WTC11 (cell line): Measurements from ENCODE around the gene SLCO4A1.

Source experiments
- ATF1 ChIP-seq: sonication (generic); formaldehyde crosslinking; IDR thresholded peaks from 2 replicates; pipeline ENCODE4 v1.8.1; 2023; ENCODE audit warnings: mild to moderate bottlenecking, moderate library complexity, missing genetic modification reagents
- ESRRA ChIP-seq: sonication (generic); formaldehyde crosslinking; IDR thresholded peaks from 2 replicates; pipeline ENCODE4 v1.8.1; 2022; ENCODE audit warnings: mild to moderate bottlenecking, missing genetic modification reagents, borderline replicate concordance
- NFYB ChIP-seq: sonication (generic); formaldehyde crosslinking; conservative IDR thresholded peaks from 2 replicates; pipeline ENCODE4 v1.8.0; 2022; ENCODE audit warnings: low read depth, missing genetic modification reagents
- NR1H2 ChIP-seq: sonication (generic); formaldehyde crosslinking; IDR thresholded peaks from 2 replicates; pipeline ENCODE4 v1.9.0; 2021; ENCODE audit warnings: mild to moderate bottlenecking, moderate library complexity, missing genetic modification reagents
- NR2C2 ChIP-seq: sonication (generic); formaldehyde crosslinking; IDR thresholded peaks from 2 replicates; pipeline ENCODE4 v1.8.0; 2022; ENCODE audit warnings: mild to moderate bottlenecking, missing genetic modification reagents
- SP1 ChIP-seq: sonication (generic); formaldehyde crosslinking; conservative IDR thresholded peaks from 2 replicates; pipeline ENCODE4 v1.8.1; 2022; ENCODE audit warnings: missing genetic modification reagents
- ZNF317 ChIP-seq: sonication (generic); formaldehyde crosslinking; IDR thresholded peaks from 2 replicates; pipeline ENCODE4 v1.8.1; 2023; ENCODE audit warnings: low read depth, mild to moderate bottlenecking, moderate library complexity, missing genetic modification reagents, borderline replicate concordance
- TF ChIP-seq, protein P1 (sequence below): fragments of 200-600 bp; IDR thresholded peaks from 2 replicates; pipeline ENCODE4 v1.8.0; 2022; ENCODE audit warnings: antibody characterized with exemption
- TF ChIP-seq, protein P2 (sequence below): sonication (generic); formaldehyde crosslinking; IDR thresholded peaks from 2 replicates; pipeline ENCODE4 v1.8.0; 2022; ENCODE audit warnings: mild to moderate bottlenecking, missing genetic modification reagents
- TF ChIP-seq, protein P3 (sequence below): sonication (generic); formaldehyde crosslinking; IDR thresholded peaks from 2 replicates; pipeline ENCODE4 v1.8.0; 2022; ENCODE audit warnings: mild to moderate bottlenecking, missing genetic modification reagents
- TF ChIP-seq, protein P4 (sequence below): sonication (generic); formaldehyde crosslinking; IDR thresholded peaks from 2 replicates; pipeline ENCODE4 v1.8.1; 2022; ENCODE audit warnings: mild to moderate bottlenecking, moderate library complexity, missing genetic modification reagents

DNA sequence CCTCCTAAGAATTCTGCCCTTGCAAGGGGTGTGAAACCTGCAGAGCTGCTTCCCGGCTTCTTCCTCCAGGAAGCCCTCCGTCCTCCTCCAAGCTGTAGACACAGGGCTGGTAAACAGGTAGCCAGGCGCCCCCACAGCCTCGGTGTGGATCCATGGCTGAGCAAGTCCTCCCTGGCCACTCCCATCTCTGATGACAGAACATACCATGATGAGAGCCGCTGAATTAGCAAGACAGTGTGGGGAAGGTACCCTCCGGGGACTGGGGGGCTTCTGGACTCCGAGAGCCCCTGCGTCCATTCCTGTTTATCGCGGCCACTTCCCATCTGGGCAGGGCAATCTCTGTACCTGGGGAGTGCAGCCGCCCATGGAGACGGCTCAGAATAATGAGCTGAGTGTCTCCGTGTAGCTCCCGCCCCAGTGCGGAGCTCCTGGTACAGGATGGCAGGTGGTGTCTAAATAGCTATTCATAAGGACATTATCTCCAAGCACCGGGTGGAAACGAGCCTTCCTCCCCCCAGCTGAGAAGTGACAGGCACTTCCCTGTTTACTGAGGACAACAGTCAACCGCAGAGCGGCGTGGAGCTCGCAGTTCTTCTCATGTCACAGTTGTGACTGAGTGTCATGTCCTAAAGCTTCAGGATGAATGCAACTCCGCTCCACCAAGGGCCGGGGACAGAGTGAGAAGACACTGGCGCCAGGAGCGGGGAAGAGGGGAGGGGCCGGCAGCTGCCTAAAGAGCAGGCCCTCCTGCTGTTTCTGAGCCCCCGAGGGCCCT is 43.7 kb downstream of the SLCO4A1 start:
- TF ChIP-seq NR1H2 (CRISPR knock-in tag) (no peak), NFYB (no peak), ATF1 (CRISPR knock-in tag) (no peak), ZNF317 (CRISPR knock-in tag) (no peak), SP1 (no peak), ESRRA (CRISPR knock-in tag) (no peak), NR2C2 (CRISPR knock-in tag) (no peak)
- TF ChIP-seq, protein P1, sequence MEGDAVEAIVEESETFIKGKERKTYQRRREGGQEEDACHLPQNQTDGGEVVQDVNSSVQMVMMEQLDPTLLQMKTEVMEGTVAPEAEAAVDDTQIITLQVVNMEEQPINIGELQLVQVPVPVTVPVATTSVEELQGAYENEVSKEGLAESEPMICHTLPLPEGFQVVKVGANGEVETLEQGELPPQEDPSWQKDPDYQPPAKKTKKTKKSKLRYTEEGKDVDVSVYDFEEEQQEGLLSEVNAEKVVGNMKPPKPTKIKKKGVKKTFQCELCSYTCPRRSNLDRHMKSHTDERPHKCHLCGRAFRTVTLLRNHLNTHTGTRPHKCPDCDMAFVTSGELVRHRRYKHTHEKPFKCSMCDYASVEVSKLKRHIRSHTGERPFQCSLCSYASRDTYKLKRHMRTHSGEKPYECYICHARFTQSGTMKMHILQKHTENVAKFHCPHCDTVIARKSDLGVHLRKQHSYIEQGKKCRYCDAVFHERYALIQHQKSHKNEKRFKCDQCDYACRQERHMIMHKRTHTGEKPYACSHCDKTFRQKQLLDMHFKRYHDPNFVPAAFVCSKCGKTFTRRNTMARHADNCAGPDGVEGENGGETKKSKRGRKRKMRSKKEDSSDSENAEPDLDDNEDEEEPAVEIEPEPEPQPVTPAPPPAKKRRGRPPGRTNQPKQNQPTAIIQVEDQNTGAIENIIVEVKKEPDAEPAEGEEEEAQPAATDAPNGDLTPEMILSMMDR, result no peak
- TF ChIP-seq, protein P2, sequence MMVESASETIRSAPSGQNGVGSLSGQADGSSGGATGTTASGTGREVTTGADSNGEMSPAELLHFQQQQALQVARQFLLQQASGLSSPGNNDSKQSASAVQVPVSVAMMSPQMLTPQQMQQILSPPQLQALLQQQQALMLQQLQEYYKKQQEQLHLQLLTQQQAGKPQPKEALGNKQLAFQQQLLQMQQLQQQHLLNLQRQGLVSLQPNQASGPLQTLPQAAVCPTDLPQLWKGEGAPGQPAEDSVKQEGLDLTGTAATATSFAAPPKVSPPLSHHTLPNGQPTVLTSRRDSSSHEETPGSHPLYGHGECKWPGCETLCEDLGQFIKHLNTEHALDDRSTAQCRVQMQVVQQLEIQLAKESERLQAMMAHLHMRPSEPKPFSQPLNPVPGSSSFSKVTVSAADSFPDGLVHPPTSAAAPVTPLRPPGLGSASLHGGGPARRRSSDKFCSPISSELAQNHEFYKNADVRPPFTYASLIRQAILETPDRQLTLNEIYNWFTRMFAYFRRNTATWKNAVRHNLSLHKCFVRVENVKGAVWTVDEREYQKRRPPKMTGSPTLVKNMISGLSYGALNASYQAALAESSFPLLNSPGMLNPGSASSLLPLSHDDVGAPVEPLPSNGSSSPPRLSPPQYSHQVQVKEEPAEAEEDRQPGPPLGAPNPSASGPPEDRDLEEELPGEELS (CRISPR knock-in tag), result no peak
- TF ChIP-seq, protein P3, sequence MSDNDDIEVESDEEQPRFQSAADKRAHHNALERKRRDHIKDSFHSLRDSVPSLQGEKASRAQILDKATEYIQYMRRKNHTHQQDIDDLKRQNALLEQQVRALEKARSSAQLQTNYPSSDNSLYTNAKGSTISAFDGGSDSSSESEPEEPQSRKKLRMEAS, result no peak
- TF ChIP-seq, protein P4, sequence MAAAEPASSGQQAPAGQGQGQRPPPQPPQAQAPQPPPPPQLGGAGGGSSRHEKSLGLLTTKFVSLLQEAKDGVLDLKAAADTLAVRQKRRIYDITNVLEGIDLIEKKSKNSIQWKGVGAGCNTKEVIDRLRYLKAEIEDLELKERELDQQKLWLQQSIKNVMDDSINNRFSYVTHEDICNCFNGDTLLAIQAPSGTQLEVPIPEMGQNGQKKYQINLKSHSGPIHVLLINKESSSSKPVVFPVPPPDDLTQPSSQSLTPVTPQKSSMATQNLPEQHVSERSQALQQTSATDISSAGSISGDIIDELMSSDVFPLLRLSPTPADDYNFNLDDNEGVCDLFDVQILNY, result no peak
